B cell (primary cell): ENCODE data around the gene SRA1. TPM values are rescaled to one million over a fixed set of nuclear protein-coding genes. Genes with fewer than 3 reads are reported as not detected.

Experiments used
- ATAC-seq: fragments of 200-7000 bp; cut with Tn5 transposase; one replicate; pipeline ENCODE4 v1.10.0; 2021; ENCODE audit warnings: low read depth, mild to moderate bottlenecking, moderate number of reproducible peaks, moderate library complexity
- CTCF ChIA-PET: fragments of 350-600 bp; sonication (Branson Sonifier 250); formaldehyde crosslinking; loops from one replicate; lab custom pipeline; 2021; ENCODE audit warnings: antibody characterized with exemption, inconsistent platforms; lab: Charles Lee
- POLR2A ChIA-PET: fragments of 350-600 bp; sonication (Branson Sonifier 250); formaldehyde crosslinking; loops from one replicate; lab custom pipeline; 2021; ENCODE audit warnings: antibody characterized with exemption; lab: Charles Lee
- DNase-seq: peaks from one replicate; pipeline ENCODE4 v3.0.0; 2013
- H2AFZ ChIP-seq: 2 replicates; pipeline ENCODE4 v1.6.1; 2012; ENCODE audit warnings: mild to moderate bottlenecking, low read depth, low read length; ENCODE audit not compliant: insufficient read depth, poor library complexity, severe bottlenecking
- H3K27ac ChIP-seq, 2 donors: 1 replicate in 1 of 2; 2 replicates in 1 of 2; pipeline ENCODE4 v1.5.1; 2012 to 2013; ENCODE audit warnings: low read length in 2 of 2, mild to moderate bottlenecking in 2 of 2, moderate library complexity in 1 of 2
- H3K27me3 ChIP-seq, 4 experiments: fragments of 200-600 bp in 1 of 4; sonication (generic) in 1 of 4; replicated peaks in 1 of 4; 1 replicate in 2 of 4; 2 replicates in 2 of 4; pipeline versions ENCODE4 v1.6.1 to v1.7.0; 2013 to 2016; ENCODE audit warnings: low read length in 3 of 4, mild to moderate bottlenecking in 2 of 4, mixed read lengths in 1 of 4, moderate library complexity in 1 of 4; ENCODE audit not compliant: insufficient read depth in 4 of 4, control insufficient read depth in 3 of 4; ENCODE audit errors: control extremely low read depth in 1 of 4
- H3K36me3 ChIP-seq, 2 experiments: replicated peaks in 1 of 2; 1 replicate in 1 of 2; 2 replicates in 1 of 2; pipeline versions ENCODE4 v1.6.1 to v1.7.1; 2013; ENCODE audit warnings: low read length in 1 of 2; ENCODE audit not compliant: insufficient read depth in 2 of 2, control insufficient read depth in 1 of 2; ENCODE audit errors: control extremely low read depth in 1 of 2, extremely low read depth in 1 of 2
- H3K4me1 ChIP-seq, 2 donors: fragments of 200-600 bp in 1 of 2; sonication (generic) in 1 of 2; 1 replicate in 1 of 2; 2 replicates in 1 of 2; pipeline versions ENCODE4 v1.5.1 to v1.6.1; 2013 to 2017; ENCODE audit warnings: low read length in 2 of 2; ENCODE audit not compliant: control insufficient read depth in 2 of 2, insufficient read depth in 2 of 2
- H3K4me2 ChIP-seq: replicated peaks from 2 replicates; pipeline ENCODE3; 2012; ENCODE audit warnings: mild to moderate bottlenecking, low read depth, low read length; ENCODE audit not compliant: poor library complexity, severe bottlenecking
- H3K4me3 ChIP-seq, 5 experiments: fragments of 200-600 bp in 1 of 5; sonication (generic) in 1 of 5; 1 replicate in 3 of 5; 2 replicates in 2 of 5; pipeline versions ENCODE4 v1.5.1 to v1.7.0; 2011 to 2016; ENCODE audit warnings: low read length in 4 of 5, mild to moderate bottlenecking in 4 of 5, low read depth in 2 of 5, control low read depth in 1 of 5, moderate library complexity in 1 of 5; ENCODE audit not compliant: insufficient read depth in 1 of 5; ENCODE audit errors: control extremely low read depth in 1 of 5, extremely low read depth in 1 of 5
- H3K79me2 ChIP-seq: fragments of 200-600 bp; sonication (generic); one replicate; pipeline ENCODE4 v1.6.0; 2016; ENCODE audit warnings: low read length; ENCODE audit not compliant: control insufficient read depth, insufficient read depth
- H3K9ac ChIP-seq: fragments of 200-600 bp; sonication (generic); 2 replicates; pipeline ENCODE4 v1.6.1; 2017; ENCODE audit warnings: mild to moderate bottlenecking, low read length, moderate library complexity
- H3K9me3 ChIP-seq, 3 donors: one replicate each; pipeline versions ENCODE4 v1.6.1 to v1.7.1; 2013; ENCODE audit warnings: low read length in 2 of 3; ENCODE audit not compliant: control insufficient read depth in 2 of 3, insufficient read depth in 1 of 3; ENCODE audit errors: control extremely low read depth in 1 of 3
- H4K20me1 ChIP-seq: 2 replicates; pipeline ENCODE4 v1.6.0; 2012; ENCODE audit warnings: mild to moderate bottlenecking, low read length; ENCODE audit not compliant: insufficient read depth, control insufficient read depth, poor library complexity, severe bottlenecking
- H3K27ac Mint-ChIP-seq: one replicate; pipeline ENCODE4 v1.8.0; 2021; ENCODE audit warnings: mixed read lengths
- H3K27me3 Mint-ChIP-seq: one replicate; pipeline ENCODE4 v1.8.0; 2021; ENCODE audit warnings: mixed read lengths
- H3K4me1 Mint-ChIP-seq: one replicate; pipeline ENCODE4 v1.8.0; 2021; ENCODE audit warnings: mixed read lengths
- H3K4me3 Mint-ChIP-seq: one replicate; pipeline ENCODE4 v1.8.0; 2021; ENCODE audit warnings: mixed read lengths
- H3K9me3 Mint-ChIP-seq: one replicate; pipeline ENCODE4 v1.8.0; 2022; ENCODE audit warnings: mixed read lengths; ENCODE audit not compliant: insufficient read depth
- CTCF ChIP-seq: fragments of 200-600 bp; IDR thresholded peaks from one replicate; pipeline ENCODE4 v1.8.0; 2022; ENCODE audit warnings: antibody characterized with exemption, mild to moderate bottlenecking
- EZH2 ChIP-seq: IDR thresholded peaks from 2 replicates; pipeline ENCODE4 v1.6.1; 2012; ENCODE audit warnings: borderline replicate concordance, low read depth, mild to moderate bottlenecking, moderate library complexity, low read length; ENCODE audit not compliant: insufficient read depth, poor library complexity, severe bottlenecking
- WGBS: methylation state at CpG from one replicate; pipeline ENCODE4 v1.1.5; 2013; ENCODE audit warnings: missing lambda C conversion rate; ENCODE audit not compliant: insufficient coverage; 5-methylcytosine and 5-hydroxymethylcytosine counted together
- intact Hi-C: fragments of 100-400 bp; cut with micrococcal nuclease; formaldehyde crosslinking; loops from one replicate; pipeline ENCODE4 v1.10.0; 2022
- polyA plus RNA-seq: library from polyadenylated mRNA; depleted of rRNA; stranded (reverse); fragments of >200 nt; gene quantifications from 2 replicates; pipeline ENCODE4 v1.2.3, GENCODE V29; 2012
- total RNA-seq, 2 donors: library from RNA; stranded (reverse); fragments of 120-200 nt in 1 of 2; gene quantifications; 1 replicate in 1 of 2; 2 replicates in 1 of 2; pipeline versions ENCODE4 v1.2.3 to v1.2.4, GENCODE V29; 2013 to 2022

Gene SRA1
- total and polyA plus RNA-seq, 2 donors (not counting 1 experiment from before 2014, with no cell fraction given), result 23.2 to 25.6 TPM

- Histone ChIP-seq H3K36me3 (peaks cover 3 to 58% of the 10 kb centered on the region in 2 experiments), H3K4me1 (no peaks in the 10 kb centered on the region), H4K20me1 (no peaks in the 10 kb centered on the region), H3K4me2 (no peak overlapping the region), H3K4me3 (no peak overlapping the region), H2AFZ (no peak overlapping the region), H3K79me2 (no peaks in the 10 kb centered on the region), H3K9ac (no peak overlapping the region), H3K27me3 (no peaks in the 10 kb centered on the region), H3K27ac (no peak overlapping the region), H3K9me3 (no peaks in the 10 kb centered on the region)
- no peaks in the 10 kb centered on the region for H3K4me1 Mint-ChIP-seq
- TF ChIP-seq EZH2, result no peak
- TF ChIP-seq CTCF, result no peak
- H3K27me3 Mint-ChIP-seq, result no peaks in the 10 kb centered on the region
- H3K4me3 Mint-ChIP-seq, result no peak overlapping the region
- 95% methylated on average over 2 of the region's 2 CpGs for WGBS
- CTCF ChIA-PET, result no interaction called here
- POLR2A ChIA-PET, result no interaction called here
- H3K9me3 Mint-ChIP-seq, result no peaks in the 10 kb centered on the region
- no peak overlapping the region for H3K27ac Mint-ChIP-seq
- ATAC-seq (no peak), DNase-seq (no peak)
- intact Hi-C loops, result no loop called here
These were observed 44.1 kb downstream of the SRA1 start for GRCh38 chr5:140513124-140513523.

GRCh38 chr5:140509898-140510297 is 47.4 kb downstream of the SRA1 start:
- no peaks in the 10 kb centered on the region for H3K27me3 Mint-ChIP-seq
- no peak overlapping the region for H3K4me3 Mint-ChIP-seq
- no peaks in the 10 kb centered on the region for H4K20me1 ChIP-seq
- POLR2A ChIA-PET, result no interaction called here
- no peak overlapping the region for H3K4me3 ChIP-seq
- H2AFZ ChIP-seq, result no peak overlapping the region
- no peak overlapping the region for H3K9ac ChIP-seq
- CTCF ChIA-PET, result no interaction called here
- intact Hi-C loops, result no loop called here
- DNase-seq, result no peak
- H3K9me3 Mint-ChIP-seq, result no peaks in the 10 kb centered on the region
- TF ChIP-seq CTCF (no peak), EZH2 (no peak)
- H3K4me1 ChIP-seq, result no peaks in the 10 kb centered on the region
- no peak for ATAC-seq
- H3K9me3 ChIP-seq, result no peaks in the 10 kb centered on the region
- H3K27me3 ChIP-seq, result no peaks in the 10 kb centered on the region
- H3K27ac ChIP-seq, result no peak overlapping the region
- H3K36me3 ChIP-seq, result peaks cover 3 to 88% of the 10 kb centered on the region in 2 experiments
- H3K27ac Mint-ChIP-seq, result no peak overlapping the region
- H3K4me2 ChIP-seq, result no peak overlapping the region
- 100% methylated on average over 4 of the region's 4 CpGs for WGBS
- no peaks in the 10 kb centered on the region for H3K79me2 ChIP-seq
- no peaks in the 10 kb centered on the region for H3K4me1 Mint-ChIP-seq
